HG03565 (cell line): ENCODE results near the gene PALLD.
A peak's percentile ranks its signal among the peaks of the same experiment; 100 is the strongest.

ENCODE experiments used
- ATAC-seq: cut with Tn5 transposase; IDR thresholded peaks from one replicate; pipeline ENCODE4 v1.9.1; 2021; ENCODE audit warnings: mild to moderate bottlenecking, moderate library complexity; ENCODE audit not compliant: unreplicated experiment

Gene PALLD

GRCh38 chr4:168859100-168859499, 362.2 kb downstream of the PALLD start:
- no peak for ATAC-seq

DNA sequence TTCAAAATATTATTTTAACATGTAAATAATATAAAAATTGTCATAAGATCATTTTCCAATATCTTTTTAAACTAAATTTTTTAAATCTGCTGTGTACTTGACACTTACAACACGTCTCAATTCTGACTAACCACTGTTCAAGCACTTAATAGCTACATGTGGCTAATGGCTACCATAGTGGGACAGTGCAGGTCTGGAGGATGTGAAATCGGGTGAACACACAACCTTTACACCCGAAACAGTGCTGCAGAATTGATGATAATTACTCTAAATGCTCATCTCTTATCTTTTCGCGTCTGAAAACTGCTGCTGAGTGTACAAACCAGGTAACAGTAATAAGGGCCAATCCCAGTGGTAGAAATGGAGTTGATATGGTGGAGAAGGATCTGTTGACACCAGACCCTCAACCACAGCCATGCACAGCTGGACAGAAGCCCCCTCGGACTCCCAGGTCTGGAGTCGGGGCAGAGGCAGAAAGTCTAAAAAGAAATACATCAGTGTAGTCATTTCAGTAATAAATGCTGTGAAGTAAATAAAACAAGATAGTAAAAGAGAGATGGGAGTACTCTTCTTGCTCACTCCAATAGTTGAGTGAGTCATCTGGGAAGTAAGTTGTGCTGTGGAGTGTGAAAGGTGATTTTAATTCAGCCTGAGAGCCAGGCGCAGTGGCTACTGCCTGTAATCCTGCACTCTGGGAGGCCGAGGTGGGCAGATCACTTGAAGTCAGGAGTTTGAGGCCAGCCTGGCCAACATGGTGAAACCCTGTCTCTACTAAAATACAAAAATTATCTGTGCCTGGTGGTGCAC, 363.2 kb downstream of the PALLD start:
- peak; percentile 97 for ATAC-seq

- ATAC-seq, result no peak
These were observed 364.0 kb downstream of the PALLD start for GRCh38 chr4:168860827-168861226.

DNA sequence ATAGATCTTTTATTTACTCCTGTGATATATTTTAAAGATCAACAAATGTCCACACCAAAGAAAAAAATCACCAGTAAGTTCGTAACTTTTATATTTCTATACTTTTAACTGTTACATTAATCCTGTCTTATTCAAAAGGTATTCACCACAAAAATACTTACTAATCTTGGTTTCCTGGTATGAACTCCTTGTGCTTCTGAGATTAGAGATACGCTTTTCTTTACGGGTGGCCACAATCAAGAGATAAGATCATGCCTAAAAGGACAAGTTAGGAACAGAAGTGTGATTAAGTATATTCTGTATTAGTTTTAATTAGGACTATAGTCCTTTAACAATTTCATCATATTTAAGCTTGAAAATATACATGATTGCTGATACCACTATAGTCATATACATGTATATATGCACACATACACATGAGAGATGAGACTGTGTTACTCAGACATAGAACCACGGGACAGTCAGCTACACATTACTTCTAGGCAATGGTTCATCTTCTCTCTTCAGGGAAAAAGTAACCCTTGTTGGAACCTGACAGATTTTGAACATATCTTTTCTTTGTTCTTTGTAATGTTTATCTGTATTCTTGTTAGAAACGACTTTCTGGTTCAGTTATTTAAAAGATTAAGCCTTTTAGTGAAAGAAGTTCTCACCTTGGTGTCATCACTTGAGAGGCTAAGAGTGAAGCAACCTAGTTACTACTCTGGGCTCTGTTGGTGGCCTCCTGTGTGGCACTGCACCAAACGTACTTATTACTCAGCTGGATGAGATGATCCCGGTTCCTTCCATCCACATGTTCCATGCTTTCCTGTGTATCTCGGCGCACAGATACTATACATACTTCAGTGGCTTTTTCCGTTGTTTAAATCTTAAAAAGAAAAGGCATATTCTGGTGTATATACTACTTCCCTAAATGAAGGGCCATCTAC, 367.1 kb downstream of the PALLD start:
- no peak for ATAC-seq

- ATAC-seq, result no peak
These were observed 368.1 kb downstream of the PALLD start for GRCh38 chr4:168864821-168865541.

DNA sequence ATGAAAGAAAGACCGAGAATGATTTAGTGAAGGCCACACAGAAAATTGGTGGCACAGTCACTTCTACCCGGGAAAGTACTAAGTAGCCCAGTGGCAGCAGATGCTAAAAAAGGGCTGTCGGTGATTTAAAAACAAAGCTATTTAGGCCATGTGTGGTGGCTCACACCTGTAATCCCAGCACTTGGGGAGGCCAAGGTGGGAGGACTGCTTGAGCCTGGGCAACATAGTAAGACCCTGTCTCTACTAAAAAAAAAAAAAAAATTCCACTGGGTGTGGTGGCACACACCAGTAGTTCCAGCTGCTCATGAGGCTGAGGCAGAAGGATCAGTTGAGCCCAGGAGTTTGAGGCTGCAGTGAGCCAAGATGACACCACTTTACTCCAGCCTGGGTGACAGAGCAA, 369.0 kb downstream of the PALLD start:
- ATAC-seq, result no peak

DNA sequence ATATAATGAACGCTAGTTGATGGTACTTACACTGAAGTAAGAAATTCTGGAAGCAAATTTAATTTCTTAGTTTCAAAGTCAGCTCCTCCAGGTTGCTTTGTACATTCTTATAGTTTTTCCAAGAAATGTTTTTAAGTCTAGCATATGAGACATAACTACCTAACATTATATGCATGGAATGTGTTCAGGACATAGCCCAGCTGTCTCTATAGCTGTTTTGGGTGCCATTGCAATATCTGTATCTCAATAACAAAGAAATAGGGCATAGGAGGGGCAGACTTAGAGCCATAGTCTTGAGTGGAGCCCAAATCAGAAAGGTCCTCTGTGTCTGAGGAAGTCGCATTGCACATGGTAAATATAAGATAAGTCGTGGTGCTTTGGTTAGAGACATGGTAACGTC, 369.8 kb downstream of the PALLD start:
- no peak for ATAC-seq

GRCh38 chr4:168867128-168867527, 370.3 kb downstream of the PALLD start:
- no peak for ATAC-seq

DNA sequence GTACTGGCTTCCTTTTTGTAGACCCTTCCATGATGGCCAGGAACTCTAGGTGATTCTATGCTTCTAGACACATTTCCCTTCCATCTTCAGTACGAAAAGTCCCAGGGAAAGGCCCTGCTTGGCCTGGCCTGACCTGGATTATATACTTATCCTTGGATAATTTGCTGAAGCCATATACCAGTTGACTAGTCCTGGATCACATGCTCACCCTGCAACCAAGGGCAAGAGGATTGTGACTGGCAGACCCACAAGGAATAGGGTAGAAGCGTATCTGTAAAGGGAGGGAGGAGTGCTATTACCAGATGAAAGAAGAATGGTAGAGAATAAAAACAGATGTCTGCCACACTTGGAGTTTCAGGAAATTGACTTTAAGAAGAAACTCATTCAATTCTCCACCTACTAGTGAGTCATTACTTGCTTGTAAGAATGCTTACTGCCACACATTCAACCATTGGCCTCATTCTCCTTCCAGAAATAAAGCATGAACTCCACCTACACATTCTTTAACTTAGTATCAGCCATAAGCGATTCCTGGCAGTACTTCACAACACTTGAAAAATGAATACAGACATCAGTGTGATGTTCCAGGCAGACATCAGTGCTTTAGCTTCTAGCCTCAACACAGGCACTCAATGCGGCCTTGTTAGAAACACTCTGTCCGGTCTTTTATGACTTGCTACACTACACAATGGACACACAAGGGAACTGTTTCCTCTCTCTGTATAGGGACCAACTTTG, 371.4 kb downstream of the PALLD start:
- ATAC-seq, result no peak

DNA sequence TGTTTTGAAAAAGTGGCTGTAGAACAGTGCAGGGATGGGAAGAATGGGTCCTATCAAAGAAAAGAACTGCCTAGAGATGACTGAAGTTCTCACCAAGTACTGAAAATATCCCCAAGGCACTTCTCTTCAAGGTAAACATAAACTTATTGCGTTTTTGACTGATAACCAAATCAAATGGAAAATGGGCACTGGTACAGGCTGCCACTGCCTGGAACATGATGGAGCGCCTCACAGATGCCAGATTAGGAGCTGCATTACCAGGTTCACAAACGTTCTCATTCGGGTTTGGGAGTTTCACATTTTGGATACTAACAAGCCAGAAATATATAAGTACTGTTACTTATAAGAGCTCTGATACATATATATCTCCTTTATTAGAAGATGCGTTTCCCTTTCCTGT, 371.9 kb downstream of the PALLD start:
- ATAC-seq, result no peak

GRCh38 chr4:168870004-168870403, 373.2 kb downstream of the PALLD start:
- no peak for ATAC-seq

DNA sequence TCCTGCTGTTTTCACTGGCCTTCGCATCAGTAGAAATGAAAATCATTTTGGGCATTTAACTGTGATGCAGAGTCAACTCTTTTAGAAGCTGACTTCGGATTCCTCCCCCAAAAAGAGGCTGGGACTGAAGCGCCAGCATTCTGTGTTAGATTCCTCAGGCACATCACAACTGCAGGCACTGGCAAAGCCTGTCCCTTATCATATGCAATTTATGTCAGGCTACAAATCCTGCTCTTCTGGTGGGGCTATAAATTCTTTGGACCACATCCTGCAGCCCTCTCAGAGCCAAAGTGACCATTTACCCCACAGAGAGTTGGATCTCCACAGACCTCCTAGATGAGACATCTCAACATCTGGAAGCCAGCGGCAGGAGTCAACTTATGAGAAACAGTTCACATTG, 374.8 kb downstream of the PALLD start:
- ATAC-seq, result no peak

GRCh38 chr4:168874083-168874482, 377.2 kb downstream of the PALLD start:
- no peak for ATAC-seq

- no peak for ATAC-seq
These were observed 379.3 kb downstream of the PALLD start for GRCh38 chr4:168876106-168876505.

DNA sequence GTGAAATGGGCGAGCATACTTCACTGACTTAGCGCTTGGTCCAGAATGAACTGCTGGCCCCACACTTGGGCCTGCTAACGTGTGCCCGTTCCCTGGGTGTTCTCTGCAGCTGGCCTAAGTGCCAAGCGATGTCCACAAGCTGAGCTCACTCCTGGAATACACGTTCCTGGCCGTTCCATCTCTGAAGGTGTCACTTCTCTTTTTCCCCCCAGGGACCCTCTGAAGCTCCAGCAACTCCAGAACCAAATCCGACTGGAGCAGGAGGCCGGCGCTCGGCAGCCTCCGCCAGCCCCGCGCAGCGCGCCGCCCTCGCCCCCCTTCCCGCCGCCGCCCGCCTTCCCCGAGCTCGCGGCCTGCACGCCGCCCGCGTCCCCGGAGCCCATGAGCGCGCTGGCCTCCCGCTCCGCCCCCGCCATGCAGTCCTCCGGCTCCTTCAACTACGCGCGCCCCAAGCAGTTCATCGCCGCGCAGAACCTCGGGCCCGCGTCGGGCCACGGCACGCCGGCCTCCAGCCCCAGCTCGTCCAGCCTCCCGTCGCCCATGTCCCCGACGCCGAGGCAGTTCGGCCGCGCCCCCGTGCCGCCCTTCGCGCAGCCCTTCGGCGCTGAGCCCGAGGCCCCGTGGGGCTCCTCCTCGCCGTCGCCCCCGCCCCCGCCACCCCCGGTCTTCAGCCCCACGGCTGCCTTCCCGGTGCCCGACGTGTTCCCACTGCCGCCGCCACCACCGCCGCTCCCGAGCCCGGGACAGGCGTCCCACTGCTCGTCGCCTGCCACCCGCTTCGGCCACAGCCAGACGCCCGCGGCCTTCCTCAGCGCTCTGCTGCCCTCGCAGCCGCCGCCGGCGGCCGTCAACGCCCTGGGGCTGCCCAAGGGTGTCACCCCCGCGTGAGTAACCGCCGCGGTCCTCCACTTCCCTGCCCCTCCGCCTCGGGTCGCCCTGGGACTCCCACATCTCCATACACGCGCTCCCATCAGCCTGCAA, 380.9 kb downstream of the PALLD start:
- no peak for ATAC-seq

- no peak for ATAC-seq
These were observed 381.8 kb downstream of the PALLD start for GRCh38 chr4:168878623-168879022.

- peak; percentile 46 for ATAC-seq
These were observed 382.3 kb downstream of the PALLD start for GRCh38 chr4:168879188-168879587.

DNA sequence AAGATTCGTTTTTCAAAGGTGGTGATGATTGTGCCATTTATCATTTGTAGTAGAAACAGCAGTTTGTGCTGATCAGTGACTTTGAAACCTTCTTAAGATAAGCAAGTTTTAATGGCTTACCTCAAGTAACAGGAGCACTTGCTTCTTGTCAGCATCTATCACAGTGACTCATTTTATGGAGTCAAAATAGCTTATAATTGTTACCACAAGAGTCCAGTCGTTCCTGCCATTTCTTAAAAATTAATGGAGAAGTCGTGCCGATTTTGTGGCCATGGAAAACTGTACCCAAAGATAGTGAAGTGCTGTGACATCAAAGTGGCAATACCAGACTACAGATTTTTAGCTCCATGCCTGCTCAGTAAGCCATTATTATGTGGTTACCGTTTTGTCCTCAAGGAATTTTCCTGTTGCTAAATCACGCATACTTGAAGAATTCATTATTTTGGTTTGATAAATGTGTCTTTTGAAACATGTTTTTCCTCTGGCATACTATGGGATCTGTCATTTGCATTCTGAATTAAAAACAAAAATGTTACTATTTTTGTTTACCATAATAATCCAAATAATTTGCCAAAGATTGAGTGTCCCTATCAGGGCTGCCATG, 383.3 kb downstream of the PALLD start:
- ATAC-seq, result no peak
